T-helper 1 cell treated with Interleukin-12 subunit alpha and Interleukin-12 subunit beta and Interleukin-4 antibody, amounts not matched to agents 30 μg/mL and 1 μg/mL, for 36 hours (primary cell): Measurements from ENCODE around the gene POLR3K.

Source experiments
- H3K27ac Mint-ChIP-seq: one replicate; pipeline ENCODE4 v1.8.0; 2021; ENCODE audit warnings: mild to moderate bottlenecking, mixed read lengths
- H3K27me3 Mint-ChIP-seq: one replicate; pipeline ENCODE4 v1.8.0; 2021; ENCODE audit warnings: low read depth, mixed read lengths
- H3K36me3 Mint-ChIP-seq: one replicate; pipeline ENCODE4 v1.8.0; 2021; ENCODE audit warnings: low read depth, mixed read lengths
- H3K4me1 Mint-ChIP-seq: one replicate; pipeline ENCODE4 v1.8.0; 2021; ENCODE audit warnings: low read depth, mixed read lengths
- H3K4me3 Mint-ChIP-seq: one replicate; pipeline ENCODE4 v1.8.0; 2021; ENCODE audit warnings: mild to moderate bottlenecking, moderate library complexity, mixed read lengths
- H3K9me3 Mint-ChIP-seq: one replicate; pipeline ENCODE4 v1.8.0; 2021; ENCODE audit warnings: mixed read lengths

POLR3K gene

GRCh38 chr16:53346-54236 lies at the start of gene POLR3K, which contains the start of gene SNRNP25:
Gene POLR3K, minus strand, starts transcription at chr16:53608. Its CDS starts 22 bp downstream, at chr16:53586.
Gene SNRNP25, plus strand, starts transcription at chr16:53828. Its CDS starts 189 bp downstream, at chr16:54017.
- H3K36me3 Mint-ChIP-seq, result peaks cover 27% of the 10 kb centered on the region
- no peaks in the 10 kb centered on the region for H3K9me3 Mint-ChIP-seq
- peak within 1 kb of the TSS; percentile 98 for H3K4me3 Mint-ChIP-seq
- H3K27me3 Mint-ChIP-seq, result no peaks in the 10 kb centered on the region
- H3K4me1 Mint-ChIP-seq, result peaks cover 19% of the 10 kb centered on the region
- H3K27ac Mint-ChIP-seq, result peak within 1 kb of the TSS; percentile 90

GRCh38 chr16:102060-102855 lies 48.9 kb upstream of the POLR3K start:
- H3K27ac Mint-ChIP-seq, result no peak overlapping the region
- H3K27me3 Mint-ChIP-seq, result no peaks in the 10 kb centered on the region
- H3K4me3 Mint-ChIP-seq, result no peak overlapping the region

GRCh38 chr16:101586-101985 lies 48.2 kb upstream of the POLR3K start:
- peaks cover 5% of the 10 kb centered on the region for H3K36me3 Mint-ChIP-seq
- H3K4me1 Mint-ChIP-seq, result no peaks in the 10 kb centered on the region
- H3K27me3 Mint-ChIP-seq, result no peaks in the 10 kb centered on the region
- no peak overlapping the region for H3K4me3 Mint-ChIP-seq
- no peaks in the 10 kb centered on the region for H3K9me3 Mint-ChIP-seq
- no peak overlapping the region for H3K27ac Mint-ChIP-seq

More at GRCh38 chr16:102060-102855, 48.9 kb upstream of the POLR3K start:
- H3K36me3 Mint-ChIP-seq, result peaks cover 7% of the 10 kb centered on the region
- peaks cover 3% of the 10 kb centered on the region for H3K4me1 Mint-ChIP-seq
- no peaks in the 10 kb centered on the region for H3K9me3 Mint-ChIP-seq

- H3K27ac Mint-ChIP-seq, result no peak overlapping the region
- no peaks in the 10 kb centered on the region for H3K4me1 Mint-ChIP-seq
- H3K9me3 Mint-ChIP-seq, result no peaks in the 10 kb centered on the region
- H3K4me3 Mint-ChIP-seq, result no peak overlapping the region
- H3K27me3 Mint-ChIP-seq, result no peaks in the 10 kb centered on the region
- H3K36me3 Mint-ChIP-seq, result peaks cover 5% of the 10 kb centered on the region
These were observed 47.6 kb upstream of the POLR3K start for GRCh38 chr16:100989-101388.

- Mint-ChIP-seq H3K4me1 (no peaks in the 10 kb centered on the region), H3K27ac (no peak overlapping the region), H3K4me3 (no peak overlapping the region), H3K9me3 (no peaks in the 10 kb centered on the region), H3K27me3 (no peaks in the 10 kb centered on the region), H3K36me3 (peaks cover 5% of the 10 kb centered on the region)
These were observed 44.4 kb upstream of the POLR3K start for GRCh38 chr16:97822-98221.

GRCh38 chr16:96935-97381 lies 43.5 kb upstream of the POLR3K start:
- Mint-ChIP-seq H3K36me3 (peaks cover 4% of the 10 kb centered on the region), H3K9me3 (no peaks in the 10 kb centered on the region), H3K4me3 (no peak overlapping the region), H3K27ac (no peak overlapping the region), H3K27me3 (no peaks in the 10 kb centered on the region), H3K4me1 (no peaks in the 10 kb centered on the region)

- Mint-ChIP-seq H3K36me3 (no peaks in the 10 kb centered on the region), H3K9me3 (no peaks in the 10 kb centered on the region), H3K4me1 (no peaks in the 10 kb centered on the region), H3K27me3 (no peaks in the 10 kb centered on the region), H3K27ac (no peak overlapping the region), H3K4me3 (no peak overlapping the region)
These were observed 41.5 kb upstream of the POLR3K start for GRCh38 chr16:94918-95265.

GRCh38 chr16:92431-93339 lies 39.3 kb upstream of the POLR3K start:
- H3K27me3 Mint-ChIP-seq, result no peaks in the 10 kb centered on the region
- H3K4me3 Mint-ChIP-seq, result no peak overlapping the region
- peak overlapping the region; percentile 10 for H3K27ac Mint-ChIP-seq
- no peaks in the 10 kb centered on the region for H3K4me1 Mint-ChIP-seq
- H3K36me3 Mint-ChIP-seq, result no peaks in the 10 kb centered on the region
- no peaks in the 10 kb centered on the region for H3K9me3 Mint-ChIP-seq

- no peak overlapping the region for H3K4me3 Mint-ChIP-seq
- H3K27me3 Mint-ChIP-seq, result no peaks in the 10 kb centered on the region
- no peak overlapping the region for H3K27ac Mint-ChIP-seq
- H3K36me3 Mint-ChIP-seq, result no peaks in the 10 kb centered on the region
- no peaks in the 10 kb centered on the region for H3K4me1 Mint-ChIP-seq
- H3K9me3 Mint-ChIP-seq, result no peaks in the 10 kb centered on the region
These were observed 38.1 kb upstream of the POLR3K start for GRCh38 chr16:91484-91883.

- H3K27ac Mint-ChIP-seq, result no peak overlapping the region
- peaks cover 7% of the 10 kb centered on the region for H3K36me3 Mint-ChIP-seq
- no peak overlapping the region for H3K4me3 Mint-ChIP-seq
- no peaks in the 10 kb centered on the region for H3K27me3 Mint-ChIP-seq
- peaks cover 6% of the 10 kb centered on the region for H3K4me1 Mint-ChIP-seq
- no peaks in the 10 kb centered on the region for H3K9me3 Mint-ChIP-seq
These were observed 36.2 kb upstream of the POLR3K start for GRCh38 chr16:89391-90302.

- H3K27ac Mint-ChIP-seq, result no peak overlapping the region
- peaks cover 11% of the 10 kb centered on the region for H3K36me3 Mint-ChIP-seq
- no peak overlapping the region for H3K4me3 Mint-ChIP-seq
- no peaks in the 10 kb centered on the region for H3K9me3 Mint-ChIP-seq
- H3K27me3 Mint-ChIP-seq, result no peaks in the 10 kb centered on the region
- peaks cover 13% of the 10 kb centered on the region for H3K4me1 Mint-ChIP-seq
These were observed 35.2 kb upstream of the POLR3K start for GRCh38 chr16:88613-89012.

GRCh38 chr16:86483-86952 lies 33.1 kb upstream of the POLR3K start:
- peaks cover 15% of the 10 kb centered on the region for H3K4me1 Mint-ChIP-seq
- no peak overlapping the region for H3K27ac Mint-ChIP-seq
- H3K36me3 Mint-ChIP-seq, result peaks cover 12% of the 10 kb centered on the region
- no peaks in the 10 kb centered on the region for H3K9me3 Mint-ChIP-seq
- H3K4me3 Mint-ChIP-seq, result no peak overlapping the region
- H3K27me3 Mint-ChIP-seq, result no peaks in the 10 kb centered on the region

- Mint-ChIP-seq H3K27me3 (no peaks in the 10 kb centered on the region), H3K4me3 (no peak overlapping the region), H3K9me3 (no peaks in the 10 kb centered on the region), H3K27ac (no peak overlapping the region), H3K36me3 (peaks cover 12% of the 10 kb centered on the region), H3K4me1 (peaks cover 15% of the 10 kb centered on the region)
These were observed 32.5 kb upstream of the POLR3K start for GRCh38 chr16:85865-86264.
